ENCODE measurements around the gene NPAT. TPM values are rescaled to one million over a fixed set of nuclear protein-coding genes. Genes with fewer than 3 reads are reported as not detected.

The NPAT gene
- total and polyA plus RNA-seq, 11 donors: 1.8 to 12.3 (median 8.1) TPM

GRCh38 chr11:108206171-108206570 is 16.3 kb downstream of the NPAT start:
- ATAC-seq: peak; percentile 57 to 72 (median 68)
- WGBS, 4 donors: 86 to 96% (median 93%) methylated on average over 5 to 6 of the region's 6 CpGs
- no peaks in the 10 kb centered on the region for H3K27me3 ChIP-seq
- H3K27ac ChIP-seq: no peak overlapping the region
- H3K36me3 ChIP-seq: peaks cover 0 to 71% (median 39%) of the 10 kb centered on the region in 9 donors
- DNase-seq: peak in 1 of 5 donors; percentile 41
- H3K9me3 ChIP-seq: peaks cover 0 to 20% (median 0%) of the 10 kb centered on the region in 12 donors
- H3K4me3 ChIP-seq: no peak overlapping the region
- peaks cover 0 to 7% (median 0%) of the 10 kb centered on the region in 12 donors for H3K4me1 ChIP-seq
- intact Hi-C loops (cut with DNase I): no loop called here
- TF ChIP-seq CTCF (IDR thresholded peaks at IDR 0.05) (no peak), POLR2A (IDR thresholded peaks at IDR 0.05) (no peak)

- WGBS, 4 donors: 93 to 98% (median 96%) methylated on average over 4 of the region's 4 CpGs
- TF ChIP-seq POLR2A (IDR thresholded peaks at IDR 0.05): no peak
- TF ChIP-seq CTCF (IDR thresholded peaks at IDR 0.05): no peak
- no peak overlapping the region for H3K27ac ChIP-seq
- peaks cover 0 to 20% (median 0%) of the 10 kb centered on the region in 12 donors for H3K9me3 ChIP-seq
- H3K4me3 ChIP-seq: no peak overlapping the region
- ATAC-seq (no peak), DNase-seq (no peak)
- intact Hi-C loops (cut with DNase I): no loop called here
- peaks cover 0 to 66% (median 30%) of the 10 kb centered on the region in 9 donors for H3K36me3 ChIP-seq
- no peaks in the 10 kb centered on the region for H3K27me3 ChIP-seq
- H3K4me1 ChIP-seq: peaks cover 0 to 15% (median 0%) of the 10 kb centered on the region in 12 donors
These were observed 17.4 kb downstream of the NPAT start for GRCh38 chr11:108204929-108205499.

- peaks cover 0 to 21% (median 0%) of the 10 kb centered on the region in 12 donors for H3K4me1 ChIP-seq
- TF ChIP-seq CTCF (IDR thresholded peaks at IDR 0.05) (no peak), POLR2A (IDR thresholded peaks at IDR 0.05) (no peak)
- H3K36me3 ChIP-seq: peaks cover 0 to 59% (median 30%) of the 10 kb centered on the region in 9 donors
- ATAC-seq (no peak), DNase-seq (no peak)
- peaks cover 0 to 20% (median 0%) of the 10 kb centered on the region in 12 donors for H3K9me3 ChIP-seq
- no peak overlapping the region for H3K27ac ChIP-seq
- no peaks in the 10 kb centered on the region for H3K27me3 ChIP-seq
- H3K4me3 ChIP-seq: no peak overlapping the region
- WGBS, 4 donors: 94 to 98% (median 96%) methylated on average over 7 to 9 of the region's 9 CpGs
- intact Hi-C loops (cut with DNase I): no loop called here
These were observed 18.1 kb downstream of the NPAT start for GRCh38 chr11:108204376-108204775.

- DNase-seq (no peak), ATAC-seq (no peak)
- no peak overlapping the region for H3K4me3 ChIP-seq
- intact Hi-C loops (cut with DNase I): no loop called here
- H3K27ac ChIP-seq: no peak overlapping the region
- 63 to 85% (median 73%) methylated on average over 2 of the region's 2 CpGs for WGBS, 4 donors
- H3K9me3 ChIP-seq: peaks cover 0 to 20% (median 0%) of the 10 kb centered on the region in 12 donors
- H3K36me3 ChIP-seq: peaks cover 0 to 46% (median 27%) of the 10 kb centered on the region in 9 donors
- H3K27me3 ChIP-seq: no peaks in the 10 kb centered on the region
- H3K4me1 ChIP-seq: peaks cover 0 to 30% (median 0%) of the 10 kb centered on the region in 12 donors
- TF ChIP-seq CTCF (IDR thresholded peaks at IDR 0.05): no peak
- no peak for TF ChIP-seq POLR2A (IDR thresholded peaks at IDR 0.05)
These were observed 19.4 kb downstream of the NPAT start for GRCh38 chr11:108203075-108203474.

Measured in heart left ventricle (tissue), 16 donors.